A549 (cell line): ENCODE data around the gene HRH3.

Experiments used
- HEYL ChIP-seq: fragments of 250-450 bp; sonication (Bioruptor Pico); IDR thresholded peaks from 2 replicates; pipeline ENCODE4 v1.8.0; 2021; ENCODE audit warnings: mild to moderate bottlenecking, moderate library complexity
- HOXA7 ChIP-seq: fragments of 250-450 bp; sonication (Bioruptor Pico); IDR thresholded peaks from 2 replicates; pipeline ENCODE4 v1.5.0; 2020; ENCODE audit warnings: mild to moderate bottlenecking, moderate library complexity
- PHF8 ChIP-seq: fragments of 200-600 bp; sonication (generic); IDR thresholded peaks from 2 replicates; pipeline ENCODE4 v1.6.1; 2016; ENCODE audit warnings: low read depth, mild to moderate bottlenecking, antibody characterized with exemption, moderate library complexity, borderline replicate concordance
- POLR2A ChIP-seq: IDR thresholded peaks from 2 replicates; pipeline ENCODE4 v1.6.1; 2012; ENCODE audit warnings: mild to moderate bottlenecking, low read length
- RAD21 ChIP-seq, 2 experiments: fragments of >200 bp in 1 of 2; sonication (Bioruptor Twin) in 1 of 2; formaldehyde crosslinking in 1 of 2; IDR thresholded peaks in 1 of 2; conservative IDR thresholded peaks in 1 of 2; 2 replicates in 1 of 2; 3 replicates in 1 of 2; pipeline ENCODE4 v1.6.1; 2012 to 2018; ENCODE audit warnings: inconsistent platforms in 1 of 2
- RFX5 ChIP-seq: fragments of 450-650 bp; IDR thresholded peaks from 2 replicates; pipeline ENCODE4 v1.7.1; 2014; ENCODE audit warnings: antibody characterized with exemption, mild to moderate bottlenecking, moderate library complexity
- TF ChIP-seq, protein P1 (sequence below): fragments of >200 bp; sonication (Bioruptor Twin); formaldehyde crosslinking; IDR thresholded peaks from 3 replicates; pipeline ENCODE4 v1.5.1; 2016
- TF ChIP-seq, protein P2 (sequence below): fragments of 250-450 bp; sonication (Bioruptor Pico); IDR thresholded peaks from 2 replicates; pipeline ENCODE4 v1.5.0; 2021; ENCODE audit warnings: mild to moderate bottlenecking, moderate library complexity, borderline replicate concordance
- TF ChIP-seq, protein P3 (sequence below): fragments of 250-450 bp; sonication (Bioruptor Pico); IDR thresholded peaks from 2 replicates; pipeline ENCODE4 v1.5.0; 2020; ENCODE audit warnings: low read depth, mild to moderate bottlenecking, moderate library complexity
- TF ChIP-seq, protein P4 (sequence below): fragments of 150-350 bp; IDR thresholded peaks from 2 replicates; pipeline ENCODE4 v1.6.1; 2014; ENCODE audit warnings: low read depth, mild to moderate bottlenecking, low read length
- TF ChIP-seq, protein P5 (sequence below): fragments of 200-600 bp; sonication (generic); IDR thresholded peaks from 2 replicates; pipeline ENCODE4 v1.6.1; 2016; ENCODE audit warnings: antibody characterized with exemption, mild to moderate bottlenecking, moderate library complexity
- TF ChIP-seq, protein P6 (sequence below): IDR thresholded peaks from 2 replicates; pipeline ENCODE4 v1.6.1; 2012

DNA sequence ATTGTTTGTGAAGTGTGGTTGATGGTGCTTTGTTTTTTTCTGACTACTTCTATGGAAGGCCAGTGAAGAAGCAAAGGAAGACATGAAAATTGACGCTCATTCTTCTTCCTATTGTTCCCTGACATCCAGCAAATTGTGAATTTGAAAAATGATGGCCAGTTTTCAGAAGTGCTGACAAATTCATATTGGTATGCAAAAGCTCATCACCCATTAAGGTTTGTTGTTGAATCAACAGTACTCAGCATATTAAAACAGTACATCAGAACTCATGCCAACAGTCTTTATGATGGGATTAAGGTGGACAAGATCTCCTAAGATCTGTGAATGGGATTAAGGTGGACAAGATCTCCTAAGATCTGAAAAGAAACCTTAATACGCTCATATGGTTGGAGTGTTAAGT is 38.3 kb downstream of the HRH3 start:
- TF ChIP-seq, protein P1, sequence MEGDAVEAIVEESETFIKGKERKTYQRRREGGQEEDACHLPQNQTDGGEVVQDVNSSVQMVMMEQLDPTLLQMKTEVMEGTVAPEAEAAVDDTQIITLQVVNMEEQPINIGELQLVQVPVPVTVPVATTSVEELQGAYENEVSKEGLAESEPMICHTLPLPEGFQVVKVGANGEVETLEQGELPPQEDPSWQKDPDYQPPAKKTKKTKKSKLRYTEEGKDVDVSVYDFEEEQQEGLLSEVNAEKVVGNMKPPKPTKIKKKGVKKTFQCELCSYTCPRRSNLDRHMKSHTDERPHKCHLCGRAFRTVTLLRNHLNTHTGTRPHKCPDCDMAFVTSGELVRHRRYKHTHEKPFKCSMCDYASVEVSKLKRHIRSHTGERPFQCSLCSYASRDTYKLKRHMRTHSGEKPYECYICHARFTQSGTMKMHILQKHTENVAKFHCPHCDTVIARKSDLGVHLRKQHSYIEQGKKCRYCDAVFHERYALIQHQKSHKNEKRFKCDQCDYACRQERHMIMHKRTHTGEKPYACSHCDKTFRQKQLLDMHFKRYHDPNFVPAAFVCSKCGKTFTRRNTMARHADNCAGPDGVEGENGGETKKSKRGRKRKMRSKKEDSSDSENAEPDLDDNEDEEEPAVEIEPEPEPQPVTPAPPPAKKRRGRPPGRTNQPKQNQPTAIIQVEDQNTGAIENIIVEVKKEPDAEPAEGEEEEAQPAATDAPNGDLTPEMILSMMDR = no peak
- TF ChIP-seq, protein P2, sequence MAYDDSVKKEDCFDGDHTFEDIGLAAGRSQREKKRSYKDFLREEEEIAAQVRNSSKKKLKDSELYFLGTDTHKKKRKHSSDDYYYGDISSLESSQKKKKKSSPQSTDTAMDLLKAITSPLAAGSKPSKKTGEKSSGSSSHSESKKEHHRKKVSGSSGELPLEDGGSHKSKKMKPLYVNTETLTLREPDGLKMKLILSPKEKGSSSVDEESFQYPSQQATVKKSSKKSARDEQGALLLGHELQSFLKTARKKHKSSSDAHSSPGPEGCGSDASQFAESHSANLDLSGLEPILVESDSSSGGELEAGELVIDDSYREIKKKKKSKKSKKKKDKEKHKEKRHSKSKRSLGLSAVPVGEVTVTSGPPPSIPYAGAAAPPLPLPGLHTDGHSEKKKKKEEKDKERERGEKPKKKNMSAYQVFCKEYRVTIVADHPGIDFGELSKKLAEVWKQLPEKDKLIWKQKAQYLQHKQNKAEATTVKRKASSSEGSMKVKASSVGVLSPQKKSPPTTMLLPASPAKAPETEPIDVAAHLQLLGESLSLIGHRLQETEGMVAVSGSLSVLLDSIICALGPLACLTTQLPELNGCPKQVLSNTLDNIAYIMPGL (CRISPR knock-in tag) = no peak
- TF ChIP-seq, protein P3, sequence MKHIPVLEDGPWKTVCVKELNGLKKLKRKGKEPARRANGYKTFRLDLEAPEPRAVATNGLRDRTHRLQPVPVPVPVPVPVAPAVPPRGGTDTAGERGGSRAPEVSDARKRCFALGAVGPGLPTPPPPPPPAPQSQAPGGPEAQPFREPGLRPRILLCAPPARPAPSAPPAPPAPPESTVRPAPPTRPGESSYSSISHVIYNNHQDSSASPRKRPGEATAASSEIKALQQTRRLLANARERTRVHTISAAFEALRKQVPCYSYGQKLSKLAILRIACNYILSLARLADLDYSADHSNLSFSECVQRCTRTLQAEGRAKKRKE (CRISPR knock-in tag) = no peak
- TF ChIP-seq, protein P4, sequence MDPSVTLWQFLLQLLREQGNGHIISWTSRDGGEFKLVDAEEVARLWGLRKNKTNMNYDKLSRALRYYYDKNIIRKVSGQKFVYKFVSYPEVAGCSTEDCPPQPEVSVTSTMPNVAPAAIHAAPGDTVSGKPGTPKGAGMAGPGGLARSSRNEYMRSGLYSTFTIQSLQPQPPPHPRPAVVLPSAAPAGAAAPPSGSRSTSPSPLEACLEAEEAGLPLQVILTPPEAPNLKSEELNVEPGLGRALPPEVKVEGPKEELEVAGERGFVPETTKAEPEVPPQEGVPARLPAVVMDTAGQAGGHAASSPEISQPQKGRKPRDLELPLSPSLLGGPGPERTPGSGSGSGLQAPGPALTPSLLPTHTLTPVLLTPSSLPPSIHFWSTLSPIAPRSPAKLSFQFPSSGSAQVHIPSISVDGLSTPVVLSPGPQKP = no peak
- TF ChIP-seq, protein P5, sequence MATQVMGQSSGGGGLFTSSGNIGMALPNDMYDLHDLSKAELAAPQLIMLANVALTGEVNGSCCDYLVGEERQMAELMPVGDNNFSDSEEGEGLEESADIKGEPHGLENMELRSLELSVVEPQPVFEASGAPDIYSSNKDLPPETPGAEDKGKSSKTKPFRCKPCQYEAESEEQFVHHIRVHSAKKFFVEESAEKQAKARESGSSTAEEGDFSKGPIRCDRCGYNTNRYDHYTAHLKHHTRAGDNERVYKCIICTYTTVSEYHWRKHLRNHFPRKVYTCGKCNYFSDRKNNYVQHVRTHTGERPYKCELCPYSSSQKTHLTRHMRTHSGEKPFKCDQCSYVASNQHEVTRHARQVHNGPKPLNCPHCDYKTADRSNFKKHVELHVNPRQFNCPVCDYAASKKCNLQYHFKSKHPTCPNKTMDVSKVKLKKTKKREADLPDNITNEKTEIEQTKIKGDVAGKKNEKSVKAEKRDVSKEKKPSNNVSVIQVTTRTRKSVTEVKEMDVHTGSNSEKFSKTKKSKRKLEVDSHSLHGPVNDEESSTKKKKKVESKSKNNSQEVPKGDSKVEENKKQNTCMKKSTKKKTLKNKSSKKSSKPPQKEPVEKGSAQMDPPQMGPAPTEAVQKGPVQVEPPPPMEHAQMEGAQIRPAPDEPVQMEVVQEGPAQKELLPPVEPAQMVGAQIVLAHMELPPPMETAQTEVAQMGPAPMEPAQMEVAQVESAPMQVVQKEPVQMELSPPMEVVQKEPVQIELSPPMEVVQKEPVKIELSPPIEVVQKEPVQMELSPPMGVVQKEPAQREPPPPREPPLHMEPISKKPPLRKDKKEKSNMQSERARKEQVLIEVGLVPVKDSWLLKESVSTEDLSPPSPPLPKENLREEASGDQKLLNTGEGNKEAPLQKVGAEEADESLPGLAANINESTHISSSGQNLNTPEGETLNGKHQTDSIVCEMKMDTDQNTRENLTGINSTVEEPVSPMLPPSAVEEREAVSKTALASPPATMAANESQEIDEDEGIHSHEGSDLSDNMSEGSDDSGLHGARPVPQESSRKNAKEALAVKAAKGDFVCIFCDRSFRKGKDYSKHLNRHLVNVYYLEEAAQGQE = no peak
- TF ChIP-seq, protein P6, sequence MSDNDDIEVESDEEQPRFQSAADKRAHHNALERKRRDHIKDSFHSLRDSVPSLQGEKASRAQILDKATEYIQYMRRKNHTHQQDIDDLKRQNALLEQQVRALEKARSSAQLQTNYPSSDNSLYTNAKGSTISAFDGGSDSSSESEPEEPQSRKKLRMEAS = no peak
- no peak for TF ChIP-seq RAD21 (conservative IDR thresholded peaks at IDR 0.05 in 1 of 2, IDR thresholded peaks at IDR 0.05 in 1 of 2)
- no peak for TF ChIP-seq PHF8
- TF ChIP-seq POLR2A = no peak
- TF ChIP-seq HOXA7 (CRISPR knock-in tag) = no peak
- TF ChIP-seq RFX5 = no peak
- TF ChIP-seq HEYL (CRISPR knock-in tag) = no peak
